GM12878 (cell line): ENCODE data around the gene MBD5. TPM values are rescaled to one million over a fixed set of nuclear protein-coding genes. Genes with fewer than 3 reads are reported as not detected.

ENCODE experiments used
- ATAC-seq: fragments of 200-7000 bp; cut with Tn5 transposase; 3 replicates; pipeline ENCODE4 v1.9.1; 2020; ENCODE audit warnings: mild to moderate bottlenecking, moderate library complexity
- BruUV-seq: library from RNA; stranded (reverse); fragments of 400-500 nt; replicated peaks from 2 replicates; lab custom pipeline; 2021; lab: Mats Ljungman, UMichigan
- CTCF ChIA-PET: fragments of 300-600 bp; sonication (Branson Sonifier 250); formaldehyde crosslinking; extraction: SDS; loops from one replicate; lab custom pipeline; 2021; ENCODE audit warnings: inconsistent platforms; lab: Yijun Ruan, JAX
- POLR2A ChIA-PET: fragments of 350-600 bp; formaldehyde crosslinking; extraction: SDS; loops from one replicate; lab custom pipeline; 2021; ENCODE audit warnings: inconsistent platforms; lab: Charles Lee
- RAD21 ChIA-PET: fragments of 300-600 bp; sonication (Branson Sonifier 250); formaldehyde crosslinking; loops from one replicate; lab custom pipeline; 2023; ENCODE audit warnings: antibody characterized with exemption; ENCODE audit not compliant: unreplicated experiment; lab: Charles Lee
- SMC1A ChIA-PET: fragments of 300-600 bp; sonication (Branson Sonifier 250); formaldehyde crosslinking; loops from one replicate; lab custom pipeline; 2023; ENCODE audit not compliant: unreplicated experiment, uncharacterized antibody; lab: Charles Lee
- DNase-seq: peaks from one replicate; pipeline ENCODE4 v3.0.0-alpha.2; 2011; ENCODE audit warnings: low read depth, low spot score
- FAIRE-seq: peaks from 3 replicates; lab custom pipeline; 2011; peaks lifted over from hg19 to GRCh38; lab: Jason Lieb, UNC
- H2AFZ ChIP-seq: 2 replicates; pipeline ENCODE4 v1.6.0; 2011; ENCODE audit warnings: low read depth, low read length, control low read depth; ENCODE audit not compliant: control insufficient read depth
- H3K27ac ChIP-seq: 2 replicates; pipeline ENCODE4 v1.5.1; 2011; ENCODE audit warnings: control low read depth; ENCODE audit not compliant: control insufficient read depth, insufficient read depth
- H3K27me3 ChIP-seq, 2 experiments: replicated peaks in 1 of 2; 2 replicates each; pipeline versions ENCODE4 v1.6.0 to v1.6.1; 2011; ENCODE audit warnings: low read length in 1 of 2; ENCODE audit not compliant: control insufficient read depth in 2 of 2, insufficient read depth in 2 of 2
- H3K36me3 ChIP-seq, 2 experiments: 2 replicates each; pipeline ENCODE4 v1.5.1; 2011; ENCODE audit warnings: low read length in 1 of 2; ENCODE audit not compliant: control insufficient read depth in 2 of 2, insufficient read depth in 2 of 2
- H3K4me1 ChIP-seq: 2 replicates; pipeline ENCODE4 v1.6.1; 2011; ENCODE audit warnings: mild to moderate bottlenecking, low read length, moderate library complexity, mixed read lengths; ENCODE audit not compliant: control insufficient read depth, insufficient read depth
- H3K4me2 ChIP-seq: 2 replicates; pipeline ENCODE4 v1.6.0; 2011; ENCODE audit warnings: control low read depth; ENCODE audit not compliant: control insufficient read depth, insufficient read depth
- H3K4me3 ChIP-seq: fragments of 200-600 bp; sonication (generic); 2 replicates; pipeline ENCODE4 v1.5.1; 2016
- H3K79me2 ChIP-seq: 2 replicates; pipeline ENCODE4 v1.6.0; 2011; ENCODE audit warnings: low read length; ENCODE audit not compliant: control insufficient read depth, insufficient read depth
- H3K9ac ChIP-seq: 2 replicates; pipeline ENCODE4 v1.8.0; 2011; ENCODE audit warnings: low read length, control low read depth, mixed read lengths; ENCODE audit not compliant: control insufficient read depth, insufficient read depth
- H3K9me3 ChIP-seq: replicated peaks from 3 replicates; pipeline ENCODE4 v1.5.1; 2011; ENCODE audit warnings: mild to moderate bottlenecking, low read length; ENCODE audit not compliant: control insufficient read depth, insufficient read depth
- H4K20me1 ChIP-seq: 2 replicates; pipeline ENCODE4 v1.6.0; 2011; ENCODE audit not compliant: control insufficient read depth, insufficient read depth
- E4F1 ChIP-seq: fragments of 450-650 bp; IDR thresholded peaks from 2 replicates; pipeline ENCODE4 v1.6.1; 2018; ENCODE audit warnings: borderline replicate concordance, mild to moderate bottlenecking; ENCODE audit not compliant: partially characterized antibody
- ETV6 ChIP-seq, 2 experiments: fragments of 450-650 bp in 1 of 2; IDR thresholded peaks in 1 of 2; conservative IDR thresholded peaks in 1 of 2; 2 replicates each; pipeline ENCODE4 v1.6.1; 2014; ENCODE audit warnings: antibody characterized with exemption in 1 of 2, borderline replicate concordance in 1 of 2, low read depth in 1 of 2, mild to moderate bottlenecking in 1 of 2, moderate library complexity in 1 of 2
- MYB ChIP-seq: fragments of 150-350 bp; IDR thresholded peaks from 2 replicates; pipeline ENCODE4 v1.6.1; 2014; ENCODE audit warnings: mild to moderate bottlenecking, low read depth, low read length, borderline replicate concordance
- SKIL ChIP-seq: fragments of 450-650 bp; IDR thresholded peaks from 2 replicates; pipeline ENCODE4 v1.6.1; 2017; ENCODE audit warnings: mild to moderate bottlenecking, low read depth, inconsistent platforms; ENCODE audit not compliant: poor library complexity, severe bottlenecking
- TCF3 ChIP-seq: IDR thresholded peaks from 2 replicates; pipeline ENCODE4 v1.6.1; 2012; ENCODE audit warnings: low read depth, mild to moderate bottlenecking, low read length, borderline replicate concordance; ENCODE audit not compliant: insufficient read depth
- YY1 ChIP-seq: IDR thresholded peaks from 2 replicates; pipeline ENCODE4 v1.6.1; 2011; ENCODE audit warnings: low read depth, mild to moderate bottlenecking, low read length
- WGBS: methylation state at CpG from one replicate; pipeline ENCODE4 v1.1.6; 2016; ENCODE audit warnings: low lambda C conversion rate; ENCODE audit not compliant: insufficient replicate concordance, insufficient coverage; ENCODE audit errors: missing lambda C conversion rate; 5-methylcytosine and 5-hydroxymethylcytosine counted together
- in situ Hi-C: fragments of 300-500 bp; cut with MboI; formaldehyde crosslinking; loops from 9 replicates; pipeline ENCODE4 v1.14.3; 2018; ENCODE audit warnings: mixed read lengths
- intact Hi-C: fragments of 100-400 bp; cut with micrococcal nuclease; formaldehyde crosslinking; loops from one replicate; pipeline ENCODE4 v1.14.2; 2022; ENCODE audit not compliant: unreplicated experiment
- polyA plus RNA-seq, 11 experiments: library from polyadenylated mRNA; depleted of rRNA in 4 of 11; unstranded in 6 of 11; stranded (reverse) in 5 of 11; fragments of >200 nt; fragmentation: Nextera tagmentation in 4 of 11; fragmentation: Illumina TruSeq in 1 of 11; extraction: Ambion mirVana in 4 of 11; extraction: Trizol in 1 of 11; gene quantifications; 1 replicate in 1 of 11; 2 replicates in 10 of 11; pipeline versions ENCODE4 v1.2.1 to v1.2.3, GENCODE V29; 2011 to 2016; ENCODE audit warnings: inconsistent platforms in 2 of 11, missing spikeins in 2 of 11, low read depth in 1 of 11
- total RNA-seq, 4 experiments: library from RNA; depleted of rRNA in 3 of 4; stranded (reverse); fragments of >200 nt in 3 of 4; fragmentation: Illumina TruSeq in 1 of 4; extraction: Trizol in 1 of 4; gene quantifications; 2 replicates each; pipeline versions ENCODE4 v1.2.1 to v1.2.3, GENCODE V29; 2013 to 2021

The MBD5 gene
- total and polyA plus RNA-seq, 10 of the 15 experiments (the other 5 are each of a cell fraction or from before 2014, with no cell fraction given): 7.4 to 58.0 (median 21.2) TPM

GRCh38 chr2:148475626-148476025 lies 454.7 kb downstream of the MBD5 start:
- ChIA-PET RAD21 (interaction anchor here (1.5 kb wide), 1 partner anchor 486 kb away, joined by 5 read pairs; no protein-coding TSS in a partner anchor), POLR2A (no interaction called here), SMC1A (interaction anchor here (0.6 to 1.6 kb wide), 4 partner anchors 16 to 771 kb away, joined by 3 to 6 read pairs (median 4); no protein-coding TSS in a partner anchor), CTCF (interaction anchor here (2.9 kb wide), 1 partner anchor 486 kb away, joined by 8 read pairs; no protein-coding TSS in a partner anchor)
- in situ Hi-C loops (no loop called here), intact Hi-C loops (no loop called here)
- no peak overlapping the region for H3K27ac ChIP-seq
- no peak overlapping the region for H3K9ac ChIP-seq
- H3K27me3 ChIP-seq: no peaks in the 10 kb centered on the region
- H3K36me3 ChIP-seq: no peaks in the 10 kb centered on the region
- TF ChIP-seq SKIL: no peak
- no peak for TF ChIP-seq E4F1
- no peak for TF ChIP-seq MYB
- TF ChIP-seq TCF3: no peak
- TF ChIP-seq ETV6 (conservative IDR thresholded peaks at IDR 0.05 in 1 of 2, IDR thresholded peaks at IDR 0.05 in 1 of 2; ENCODE audit: borderline replicate concordance in 1 of 2, low read depth in 1 of 2): no peak
- no peak for TF ChIP-seq YY1
- H3K4me2 ChIP-seq: no peak overlapping the region
- 36% methylated on average over 1 of the region's 1 CpG for WGBS
- FAIRE-seq: no peak
- no peak overlapping the region for H3K4me3 ChIP-seq
- no peaks in the 10 kb centered on the region for H3K4me1 ChIP-seq
- H2AFZ ChIP-seq: no peak overlapping the region
- H4K20me1 ChIP-seq: no peaks in the 10 kb centered on the region
- H3K79me2 ChIP-seq: no peaks in the 10 kb centered on the region
- BruUV-seq: no TSS peak
- no peaks in the 10 kb centered on the region for H3K9me3 ChIP-seq
- ATAC-seq: no peak
- no peak for DNase-seq
